HG02981 (cell line): ENCODE results near the gene TANC1.

Source experiments
- ATAC-seq: cut with Tn5 transposase; IDR thresholded peaks from one replicate; pipeline ENCODE4 v1.9.1; 2021; ENCODE audit warnings: mild to moderate bottlenecking, moderate library complexity; ENCODE audit not compliant: unreplicated experiment

Gene TANC1

GRCh38 chr2:159185401-159186130 is 217.1 kb downstream of the TANC1 start:
- peak; percentile 76 for ATAC-seq

GRCh38 chr2:159186462-159186861 is 218.0 kb downstream of the TANC1 start:
- ATAC-seq = peak; percentile 39

DNA sequence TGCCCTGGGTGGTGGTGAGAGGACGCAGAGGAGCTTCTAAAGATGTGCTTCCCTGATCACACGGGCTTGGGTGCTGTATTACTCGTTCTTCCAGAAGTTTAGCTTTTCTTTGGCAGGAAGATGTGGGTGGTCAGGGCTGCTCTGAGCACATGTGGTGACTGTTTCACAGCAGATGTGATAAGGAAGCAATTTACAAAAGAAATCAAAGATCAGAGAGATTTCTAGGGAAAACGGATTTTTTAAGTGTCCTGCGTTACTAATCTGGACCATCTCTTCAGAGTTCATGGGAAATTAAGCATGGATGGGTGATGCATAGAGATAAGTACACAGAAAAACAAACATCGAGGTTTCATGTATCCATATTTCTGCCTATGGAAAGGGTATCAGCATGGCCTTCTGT is 218.7 kb downstream of the TANC1 start:
- ATAC-seq = no peak

DNA sequence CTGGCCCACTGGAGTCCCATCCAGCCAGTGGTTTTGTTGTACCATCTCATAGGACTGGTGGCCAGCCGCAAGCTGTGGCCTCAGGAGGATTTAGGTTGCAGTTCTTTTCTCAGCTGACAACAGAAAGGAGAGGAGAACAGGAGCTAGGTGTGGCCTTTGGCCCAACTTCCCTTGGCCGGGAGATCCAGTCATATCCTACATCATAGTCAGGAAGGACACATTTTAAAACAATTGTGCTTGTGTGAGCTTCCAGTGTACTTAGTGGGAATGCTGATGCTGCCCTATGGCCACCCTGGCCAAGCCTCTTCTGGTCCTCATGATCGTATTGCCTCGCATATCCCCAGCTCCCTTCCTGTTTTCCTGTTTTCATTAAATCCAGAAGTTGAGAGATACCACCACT is 220.0 kb downstream of the TANC1 start:
- no peak for ATAC-seq

GRCh38 chr2:159192371-159192918 is 224.0 kb downstream of the TANC1 start:
- ATAC-seq = no peak

DNA sequence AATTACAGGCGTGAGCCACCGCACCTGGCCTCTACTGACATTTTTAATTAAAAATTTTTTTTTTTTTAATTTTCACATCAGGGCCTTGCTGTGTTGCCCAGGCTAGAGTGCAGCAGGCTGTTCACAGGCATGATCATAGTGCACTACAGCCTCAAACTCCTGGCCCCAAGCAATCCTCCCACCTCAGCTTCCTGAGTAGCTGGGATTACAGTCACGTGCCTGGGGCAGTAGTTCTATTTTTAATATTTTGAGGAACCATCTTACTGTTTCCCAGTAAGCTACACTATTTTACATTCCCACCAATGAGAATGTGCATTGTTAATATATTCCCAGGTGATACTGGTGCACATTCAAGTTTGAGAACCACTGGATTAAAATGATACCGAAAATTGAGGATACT is 225.4 kb downstream of the TANC1 start:
- no peak for ATAC-seq

DNA sequence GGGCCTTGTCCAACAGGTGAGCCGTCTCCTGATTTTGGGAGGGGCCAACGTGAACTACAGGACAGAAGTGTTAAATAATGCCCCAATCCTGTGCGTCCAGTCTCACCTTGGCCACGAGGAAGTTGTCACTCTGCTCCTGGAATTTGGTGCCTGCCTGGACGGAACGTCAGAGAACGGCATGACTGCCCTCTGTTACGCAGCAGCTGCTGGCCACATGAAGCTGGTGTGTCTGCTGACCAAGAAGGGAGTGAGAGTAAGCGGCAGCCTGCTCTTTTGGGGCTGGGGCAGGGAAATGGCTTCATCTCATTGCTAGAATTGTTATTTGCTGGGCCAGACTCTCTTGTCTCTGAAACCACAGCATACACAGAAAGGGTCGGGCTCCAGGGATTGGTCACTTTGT is 225.8 kb downstream of the TANC1 start:
- no peak for ATAC-seq

- no peak for ATAC-seq
Observed at GRCh38 chr2:159195697-159196096, 227.3 kb downstream of the TANC1 start.

- ATAC-seq = no peak
Observed at GRCh38 chr2:159196393-159196925, 228.0 kb downstream of the TANC1 start.

DNA sequence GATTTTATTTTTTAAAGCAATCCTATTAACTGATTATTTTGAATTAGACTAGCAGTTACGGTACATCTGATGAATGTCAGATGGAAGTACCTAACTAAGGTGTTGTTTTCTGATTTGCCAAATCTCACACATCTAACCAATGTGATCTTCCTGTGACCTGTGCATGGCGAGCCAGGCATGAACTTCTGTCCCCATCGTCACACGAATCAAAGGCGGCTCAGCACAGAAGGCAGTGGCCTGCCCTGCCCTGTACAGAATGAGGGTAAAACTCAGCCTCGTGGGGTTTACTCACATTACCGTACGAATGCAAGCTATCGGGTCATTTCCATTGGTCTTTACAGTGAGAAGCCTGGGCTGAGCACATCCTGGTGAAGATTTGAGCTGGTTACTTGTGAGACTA is 230.8 kb downstream of the TANC1 start:
- ATAC-seq = no peak

DNA sequence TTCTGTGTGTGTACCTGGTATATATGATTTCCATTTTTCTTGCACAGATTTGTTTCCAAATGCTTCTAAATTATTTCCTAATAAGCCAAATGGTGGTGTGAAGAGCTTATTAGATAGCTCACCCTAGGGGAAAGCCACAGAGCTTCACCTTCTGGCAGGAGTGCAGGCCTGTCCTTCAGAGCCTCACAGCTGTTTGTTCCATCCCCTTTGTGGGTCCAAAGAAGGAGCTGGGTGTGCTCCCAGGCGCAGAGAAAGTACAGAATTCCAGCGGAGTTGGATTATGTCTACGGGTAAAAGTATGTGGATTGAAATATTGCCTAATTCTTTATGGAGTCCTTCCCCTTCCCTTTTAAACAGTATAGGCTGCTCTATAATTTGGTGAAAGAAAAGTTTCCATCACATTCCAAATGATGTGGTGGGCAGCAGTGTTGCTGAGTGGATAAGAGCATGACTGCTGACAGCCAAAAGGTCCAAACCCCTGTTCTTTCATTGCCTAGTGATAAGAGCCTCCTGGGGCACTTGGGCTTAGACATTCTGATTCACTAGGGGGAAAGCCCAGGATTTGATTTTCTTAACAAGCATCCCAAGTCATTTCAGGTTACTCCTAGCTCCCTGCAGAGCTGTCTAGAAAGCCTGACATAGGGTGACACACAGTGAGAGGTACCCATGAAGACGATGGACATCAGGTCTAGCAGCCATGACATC is 231.5 kb downstream of the TANC1 start:
- ATAC-seq = no peak

DNA sequence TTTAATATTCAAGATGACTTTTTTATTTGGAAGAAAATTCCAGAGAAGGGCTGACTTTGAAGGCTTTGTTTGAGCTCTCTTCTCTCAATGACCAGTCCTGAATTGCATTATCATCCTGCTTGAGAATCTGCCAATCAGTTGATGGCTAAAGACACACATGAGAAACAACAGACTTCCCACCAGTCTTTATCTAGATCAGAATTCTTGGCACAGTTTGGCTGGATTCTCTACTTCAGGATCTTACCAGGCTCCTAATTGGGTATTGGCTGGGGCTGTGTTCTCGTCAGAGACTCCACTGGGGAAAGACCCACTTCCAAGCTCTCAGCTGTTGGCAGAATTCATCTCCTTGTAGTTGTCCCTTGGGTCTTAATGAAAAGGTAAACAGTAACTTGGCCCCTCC is 232.1 kb downstream of the TANC1 start:
- no peak for ATAC-seq

GRCh38 chr2:159201360-159202063 is 233.1 kb downstream of the TANC1 start:
- ATAC-seq = peak; percentile 99

GRCh38 chr2:159202568-159203071 is 234.2 kb downstream of the TANC1 start:
- no peak for ATAC-seq

DNA sequence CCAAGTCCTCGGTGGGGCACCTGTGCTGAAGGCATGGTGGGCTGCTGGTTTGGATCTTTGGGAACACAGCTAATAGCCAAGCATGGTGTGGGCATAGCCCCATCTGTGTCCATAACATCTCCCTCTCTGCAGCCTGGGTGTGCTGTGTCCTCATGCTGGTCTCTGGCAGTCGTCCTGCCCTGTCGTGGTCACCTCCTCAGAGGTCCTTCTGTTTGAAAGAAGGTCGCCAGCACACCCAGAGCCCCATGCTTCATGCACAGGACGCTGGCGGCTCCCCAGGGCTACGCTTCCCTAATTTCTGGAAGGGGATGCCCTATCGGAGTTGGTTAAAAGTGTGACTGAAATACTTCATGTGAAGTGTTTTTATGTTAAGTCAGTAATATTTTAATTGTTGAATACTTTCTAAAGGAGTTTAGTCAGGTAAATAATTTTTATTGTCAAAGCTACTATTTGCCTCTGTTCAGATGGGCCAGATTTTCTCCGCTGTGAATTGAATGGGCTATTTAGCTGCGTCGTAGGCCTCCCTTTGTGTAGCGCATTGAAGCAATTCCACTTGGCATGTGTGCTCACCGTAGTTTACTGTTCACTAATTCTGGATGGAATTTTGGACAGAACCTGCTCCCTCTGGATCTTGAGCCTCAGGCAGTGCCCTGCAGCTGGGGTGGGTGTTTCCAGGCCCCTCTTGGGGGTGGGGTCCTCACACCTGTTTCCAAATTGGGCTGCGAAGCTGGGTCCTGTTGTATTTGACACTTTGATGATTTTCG is 236.1 kb downstream of the TANC1 start:
- ATAC-seq = no peak

GRCh38 chr2:159206736-159207380 is 238.4 kb downstream of the TANC1 start:
- ATAC-seq = no peak

GRCh38 chr2:159208438-159208837 is 240.0 kb downstream of the TANC1 start:
- ATAC-seq = no peak

- ATAC-seq = peak; percentile 70
Observed at GRCh38 chr2:159209341-159210306, 241.2 kb downstream of the TANC1 start.
